ENCODE data around the gene ROBO4.

ROBO4 gene

DNA sequence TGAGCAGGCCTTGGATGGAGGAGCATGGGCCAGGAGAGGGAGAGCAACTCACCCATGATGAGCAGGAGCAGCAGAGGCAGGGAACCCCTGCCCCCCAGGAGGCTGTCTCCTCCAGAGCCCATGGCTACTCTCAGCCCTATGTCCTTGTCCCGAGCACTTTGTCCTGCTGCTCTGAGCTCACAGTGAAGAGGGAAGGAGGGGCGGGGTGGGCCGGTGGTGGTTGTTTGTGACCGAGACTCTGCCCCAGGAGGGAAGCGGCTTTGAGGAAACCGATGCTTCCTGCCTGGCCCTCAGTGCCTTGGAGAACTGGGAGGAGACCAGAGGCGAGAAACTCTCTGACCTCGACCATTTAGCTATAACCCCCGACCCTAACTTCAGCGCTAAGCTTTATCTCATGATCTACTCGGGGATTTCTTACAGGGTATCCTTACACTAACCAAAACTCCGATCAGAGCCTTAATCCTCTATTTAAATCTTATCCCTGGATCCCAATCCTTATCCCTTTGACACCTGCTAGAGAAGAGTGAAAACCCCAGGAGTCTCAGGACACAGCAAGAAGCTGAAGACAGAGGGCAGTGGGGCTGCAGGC lies at the start of gene ROBO4:
Gene ROBO4 (minus strand): TSS at position 192 of the 589 bp plus-strand sequence. CDS start 70 bp downstream, at position 122.
- DNase-seq (ENCODE audit: low read depth) = no peak

DNA sequence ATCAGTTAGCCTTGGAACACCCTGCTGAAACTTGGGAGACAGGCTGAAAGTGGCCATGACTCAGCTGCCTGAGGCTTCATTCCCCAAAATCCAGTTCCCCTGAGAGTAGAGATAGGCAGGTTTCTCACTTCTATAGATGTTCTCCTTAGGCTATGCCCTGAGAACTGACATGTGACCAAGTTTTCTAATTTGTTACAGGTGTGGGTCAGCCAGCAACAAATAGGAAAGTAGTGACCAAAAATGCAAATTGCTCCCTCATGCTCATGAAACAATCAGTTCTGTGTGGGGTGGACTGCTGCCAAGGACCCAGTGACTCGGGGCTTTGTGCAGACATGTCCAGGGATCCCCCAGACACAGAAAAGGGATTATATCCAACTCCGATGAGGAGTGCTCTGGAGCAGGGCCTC lies 49.1 kb upstream of the ROBO4 start:
- peak; percentile 28 for DNase-seq (ENCODE audit: low read depth)

DNA sequence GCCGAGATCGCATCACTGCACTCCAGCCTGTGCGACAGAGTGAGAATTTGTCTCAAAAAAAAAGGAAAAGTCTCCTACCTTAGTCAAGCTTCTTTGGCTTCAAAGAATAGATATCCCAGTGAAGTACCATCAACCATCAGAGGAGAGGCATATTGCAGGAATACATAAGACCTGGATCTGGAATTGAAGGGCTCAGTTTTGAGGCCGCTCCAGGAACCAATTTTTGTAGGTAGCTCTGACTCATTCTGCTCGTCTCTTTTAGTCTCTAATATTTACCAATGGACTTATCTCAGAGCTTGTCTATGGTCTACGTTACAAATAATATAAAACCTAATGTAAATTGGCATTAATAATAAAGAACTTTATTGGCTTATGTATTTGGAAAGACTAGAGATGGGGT lies 48.2 kb upstream of the ROBO4 start:
- DNase-seq (ENCODE audit: low read depth) = no peak

DNA sequence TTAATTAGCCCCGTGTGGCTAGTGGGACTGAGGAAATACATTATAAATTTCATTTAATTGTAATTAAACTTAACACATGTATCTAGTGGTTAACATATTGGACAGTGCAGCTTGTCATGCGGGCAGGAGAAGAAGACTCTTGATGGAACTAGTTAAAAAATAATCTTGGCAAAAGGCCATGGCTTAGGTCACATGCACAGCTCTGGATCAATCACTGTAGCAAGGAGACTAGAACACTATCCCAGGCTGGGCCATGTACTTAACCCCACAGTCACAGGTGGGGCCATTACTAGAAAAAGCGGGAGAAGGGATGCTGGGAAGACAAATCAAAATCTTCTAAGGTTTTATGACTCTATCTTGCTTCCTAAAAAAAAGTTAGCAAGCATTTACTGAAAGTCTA lies 46.9 kb upstream of the ROBO4 start:
- DNase-seq (ENCODE audit: low read depth) = no peak

DNA sequence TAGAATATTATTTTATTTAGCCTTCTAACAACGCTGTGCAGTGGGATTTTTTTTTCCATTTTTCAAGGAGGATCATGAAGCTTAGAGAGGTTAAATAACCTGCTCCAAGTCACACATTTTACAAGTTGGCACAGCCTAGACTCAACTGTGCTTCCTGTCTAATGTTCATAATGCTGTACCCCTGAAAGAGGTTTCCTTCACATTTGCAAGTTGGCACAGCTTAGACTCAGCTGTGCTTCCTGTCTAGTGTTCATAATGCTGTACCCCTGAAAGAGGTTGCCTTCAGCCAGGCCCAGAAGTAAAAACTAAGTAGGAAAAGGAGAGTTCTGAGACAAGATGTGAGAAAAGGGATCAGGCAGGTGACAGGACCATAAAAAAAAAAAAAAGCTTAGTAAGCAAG lies 46.1 kb upstream of the ROBO4 start:
- DNase-seq (ENCODE audit: low read depth) = no peak

DNA sequence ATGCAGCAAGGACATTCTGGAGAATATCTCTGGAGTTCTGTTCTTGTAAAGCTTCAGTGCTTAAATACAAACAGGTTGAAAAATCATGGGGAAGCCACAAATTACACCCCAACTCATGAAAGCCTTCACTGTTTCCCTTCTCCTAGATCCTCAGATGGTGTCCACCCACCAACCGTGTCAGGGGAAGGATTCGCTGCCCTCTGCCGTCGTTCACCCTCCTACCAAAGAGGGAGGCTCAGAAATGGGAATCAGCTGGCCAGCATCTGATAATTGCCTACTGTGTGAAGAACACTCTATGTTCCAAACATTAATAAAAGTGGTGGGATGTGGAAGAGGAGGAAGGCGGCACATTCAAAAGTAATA lies 45.6 kb upstream of the ROBO4 start:
- DNase-seq (ENCODE audit: low read depth) = no peak

DNA sequence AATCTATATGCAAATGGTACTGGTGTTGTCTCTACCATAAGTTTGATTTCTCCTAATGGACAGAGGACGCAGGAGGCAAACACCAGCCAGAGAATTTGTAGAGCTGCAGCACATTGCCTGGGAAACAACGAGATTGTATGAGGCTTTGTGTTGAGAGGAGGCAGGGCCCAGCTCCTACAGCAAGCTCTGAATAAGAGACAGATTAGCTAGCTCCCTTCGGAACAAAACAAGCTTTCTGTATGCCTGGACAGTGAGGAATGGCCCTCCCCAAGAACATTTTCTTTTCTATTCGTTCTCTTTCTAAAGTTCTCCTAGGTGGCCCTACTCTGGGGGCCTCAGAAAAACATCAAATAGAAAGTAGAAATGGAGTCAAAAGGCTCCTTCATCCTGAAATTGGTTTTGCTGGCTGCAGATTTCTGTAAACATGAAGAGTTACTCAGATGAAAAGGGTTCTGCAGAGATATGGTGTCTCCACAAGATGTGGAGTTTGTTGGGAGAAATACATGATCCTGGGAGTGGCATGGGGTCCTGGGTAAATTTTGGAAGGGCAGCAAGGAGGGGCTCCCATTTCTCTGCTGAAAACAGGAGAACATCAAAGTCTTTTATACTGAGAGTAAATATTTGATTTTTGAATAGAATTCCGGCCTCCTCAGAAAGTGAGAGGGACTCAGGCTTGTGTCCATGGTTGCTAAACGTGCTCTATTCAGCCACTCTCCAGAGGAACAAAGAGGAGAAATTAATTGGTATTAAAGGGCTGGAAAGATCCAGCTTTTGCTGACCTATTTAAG lies 45.0 kb upstream of the ROBO4 start:
- DNase-seq (ENCODE audit: low read depth) = no peak

DNA sequence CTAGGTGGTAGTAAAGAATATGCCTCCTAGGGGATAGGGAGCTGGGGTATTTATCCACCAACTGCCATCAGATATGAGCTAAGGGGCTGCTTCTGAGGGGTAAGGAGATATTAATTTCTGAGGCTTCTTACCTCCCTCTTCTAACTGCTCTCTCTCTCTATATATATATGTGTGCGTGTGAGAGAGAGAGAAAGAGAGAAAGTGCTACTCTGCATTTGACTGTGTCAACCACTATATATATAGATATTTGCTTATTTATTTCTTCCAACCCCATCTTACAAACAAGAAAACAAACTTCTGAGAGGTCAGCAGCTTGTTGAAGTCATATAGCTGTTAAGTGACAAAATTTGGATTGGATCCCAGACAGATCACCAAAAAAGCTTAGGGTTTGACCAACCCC lies 44.0 kb upstream of the ROBO4 start:
- DNase-seq (ENCODE audit: low read depth) = no peak

DNA sequence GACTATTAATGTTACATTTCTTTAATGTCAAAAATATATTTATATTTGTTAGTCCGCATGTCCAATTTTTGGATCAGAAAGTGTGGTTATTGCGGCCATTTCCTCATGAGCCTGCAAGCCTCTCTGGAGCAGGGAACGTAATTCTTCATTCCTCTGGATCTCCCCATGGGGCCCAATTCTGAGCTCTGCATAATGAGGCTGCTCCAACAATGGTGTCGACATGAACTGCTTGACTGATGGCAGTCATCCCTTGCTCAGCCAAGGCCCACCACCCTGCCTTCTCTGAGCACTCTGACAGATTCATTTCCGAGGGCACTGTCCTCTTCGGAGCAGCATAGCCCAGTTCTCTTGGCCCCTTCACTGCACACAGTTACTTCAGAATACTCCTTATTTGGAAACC lies 41.3 kb upstream of the ROBO4 start:
- no peak for DNase-seq (ENCODE audit: low read depth)

DNA sequence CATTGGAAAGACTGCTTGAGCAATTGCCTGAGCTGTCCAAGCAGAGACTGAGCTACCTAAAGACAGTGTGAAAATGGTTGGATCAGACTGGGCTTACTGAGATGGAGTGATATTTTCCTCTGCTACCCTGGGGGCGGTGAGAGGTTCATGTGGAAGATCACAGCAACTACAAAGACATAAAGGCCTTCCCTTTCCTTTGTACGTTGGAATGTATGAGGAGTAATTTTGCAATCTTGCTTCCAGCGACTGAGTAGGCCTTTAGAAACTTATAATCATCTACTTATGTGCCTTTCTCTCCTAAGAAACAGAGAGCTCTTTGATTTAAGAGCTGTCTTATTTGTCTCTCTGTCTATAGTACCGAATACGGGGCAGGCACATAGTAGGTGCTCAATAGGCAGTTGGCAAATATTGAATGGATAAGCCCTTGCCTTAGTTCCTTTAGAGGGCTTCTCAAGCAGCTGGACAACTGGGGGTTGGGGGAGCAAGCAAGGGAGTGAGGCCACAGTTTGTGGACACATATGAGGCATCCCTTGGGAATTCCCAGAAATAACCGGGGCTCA lies 40.6 kb upstream of the ROBO4 start:
- no peak for DNase-seq (ENCODE audit: low read depth)

DNA sequence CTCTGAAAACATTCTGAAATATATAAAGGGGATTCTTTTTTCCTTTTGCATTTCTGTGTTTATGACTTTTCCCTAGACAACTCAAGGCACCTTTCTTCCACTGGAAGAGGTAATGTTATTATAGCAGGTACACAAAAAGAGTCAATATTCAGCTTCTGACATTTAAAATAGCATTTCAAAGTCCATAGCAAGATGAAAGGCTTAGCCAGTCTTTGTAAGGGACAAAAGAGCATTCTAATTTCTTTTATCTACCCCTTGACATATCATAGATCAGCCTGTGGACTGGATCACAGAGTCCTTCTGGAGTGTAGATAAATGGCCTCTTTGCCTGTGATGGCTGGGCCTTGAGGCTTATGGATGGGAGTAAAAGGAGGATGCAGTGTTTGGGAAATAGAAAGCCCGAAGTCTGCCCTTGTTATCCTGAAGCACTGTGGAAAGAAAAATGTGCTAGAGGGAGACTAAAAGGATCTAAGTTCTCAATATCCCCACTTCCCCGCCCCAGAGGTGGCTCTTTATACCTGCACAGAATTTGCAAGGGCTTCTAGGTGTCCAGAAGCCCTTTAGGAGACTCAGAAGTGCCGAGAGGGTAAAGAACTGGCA lies 39.8 kb upstream of the ROBO4 start:
- no peak for DNase-seq (ENCODE audit: low read depth)

DNA sequence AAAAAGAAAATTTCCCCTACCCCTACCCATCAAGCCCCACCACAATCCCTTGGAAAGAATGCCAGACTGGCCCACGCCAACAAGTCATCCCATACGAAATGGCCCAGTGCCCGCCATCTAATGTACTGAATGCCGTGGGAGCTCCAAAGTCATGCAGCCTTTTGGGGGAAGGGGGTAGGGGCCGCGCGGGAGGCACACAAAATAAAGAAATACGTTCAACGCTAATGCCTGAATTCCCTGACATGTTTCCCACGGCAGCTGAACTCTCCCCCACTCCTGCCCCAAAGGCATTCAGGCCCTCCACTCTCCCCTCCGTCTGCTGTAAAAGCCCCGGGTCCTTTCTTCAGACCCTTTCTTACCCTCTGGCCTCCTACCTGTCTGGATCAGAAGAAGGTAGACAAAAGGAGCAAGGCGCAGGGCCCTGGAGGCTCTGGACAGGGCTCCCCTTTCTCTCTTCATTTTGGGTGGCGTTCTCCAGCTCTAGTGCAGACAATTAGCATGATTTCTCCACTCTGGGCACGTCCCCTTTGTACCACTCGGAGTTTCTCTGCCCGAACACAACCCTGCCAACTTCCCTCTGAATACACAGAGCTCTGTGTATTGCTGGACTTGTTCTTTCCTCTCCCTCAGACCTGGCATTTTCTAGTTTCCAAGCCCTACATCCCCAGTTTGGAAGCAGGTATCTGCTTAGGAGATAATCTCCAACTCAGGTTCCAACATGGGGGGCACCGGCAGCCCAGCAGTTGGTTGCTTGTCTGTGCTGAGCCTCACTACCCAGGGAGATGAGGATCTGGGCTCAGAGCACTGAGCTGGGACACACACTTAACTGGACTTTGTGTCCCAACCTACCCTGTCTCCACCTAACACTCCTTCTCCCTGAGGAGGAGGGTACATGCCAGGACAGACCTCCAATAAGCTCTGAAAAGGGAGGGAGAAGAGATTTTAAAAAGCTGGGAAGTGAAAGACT lies 38.2 kb upstream of the ROBO4 start, which contains the start of gene HEPACAM:
Gene HEPACAM (minus strand): TSS at position 500 of the 967 bp plus-strand sequence. CDS start 41 bp downstream, at position 459.
- DNase-seq (ENCODE audit: low read depth) = no peak

DNA sequence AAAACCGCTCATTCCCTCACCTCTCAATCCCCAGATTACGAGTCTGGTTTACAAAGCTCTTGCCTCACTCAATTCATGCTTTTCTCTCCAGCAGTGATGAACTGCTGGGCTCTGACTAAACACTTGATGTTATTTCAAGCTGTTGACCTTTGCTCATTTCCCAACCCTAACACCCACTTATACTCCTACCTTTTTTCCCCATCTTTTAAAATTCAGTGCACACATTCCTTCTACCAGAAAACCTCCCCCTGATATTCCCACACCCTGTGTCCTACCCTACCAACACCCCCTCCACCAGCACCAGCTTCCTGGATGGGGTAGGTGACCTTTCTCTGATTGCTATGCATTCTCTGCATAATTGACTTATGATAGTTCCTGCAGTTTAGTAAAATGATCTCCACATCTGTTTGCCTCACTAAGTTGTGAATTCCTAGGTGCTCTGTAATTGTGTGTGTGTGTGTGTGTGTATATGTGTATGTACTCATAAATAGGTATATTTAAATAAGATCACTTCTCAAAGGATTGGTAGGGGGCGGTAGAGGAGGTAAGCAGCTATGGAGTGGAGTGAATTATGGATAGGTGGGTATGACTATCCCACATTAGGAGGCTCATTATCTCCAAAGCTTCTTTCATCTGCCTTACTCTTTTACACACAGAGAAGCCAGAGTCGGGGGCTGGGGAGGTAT lies 37.3 kb upstream of the ROBO4 start:
- DNase-seq (ENCODE audit: low read depth) = peak; percentile 52

DNA sequence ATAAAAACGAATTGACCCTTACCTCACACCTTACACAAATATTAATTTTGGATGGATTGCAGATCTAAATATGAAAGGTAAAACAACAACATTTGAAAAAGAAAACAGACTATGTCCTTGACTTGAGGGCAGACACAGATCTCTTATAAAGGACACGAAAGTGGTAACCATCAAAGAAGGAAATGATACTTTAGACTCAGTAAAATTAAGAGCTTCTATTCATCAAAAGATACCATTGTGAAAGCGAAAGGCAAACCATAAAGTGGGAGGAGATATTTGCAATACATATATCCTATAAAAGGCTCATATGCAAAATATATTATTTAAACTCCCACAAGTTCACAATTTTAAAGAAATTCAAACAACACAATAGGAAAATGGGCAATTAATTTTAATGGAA lies 33.1 kb upstream of the ROBO4 start:
- no peak for DNase-seq (ENCODE audit: low read depth)

DNA sequence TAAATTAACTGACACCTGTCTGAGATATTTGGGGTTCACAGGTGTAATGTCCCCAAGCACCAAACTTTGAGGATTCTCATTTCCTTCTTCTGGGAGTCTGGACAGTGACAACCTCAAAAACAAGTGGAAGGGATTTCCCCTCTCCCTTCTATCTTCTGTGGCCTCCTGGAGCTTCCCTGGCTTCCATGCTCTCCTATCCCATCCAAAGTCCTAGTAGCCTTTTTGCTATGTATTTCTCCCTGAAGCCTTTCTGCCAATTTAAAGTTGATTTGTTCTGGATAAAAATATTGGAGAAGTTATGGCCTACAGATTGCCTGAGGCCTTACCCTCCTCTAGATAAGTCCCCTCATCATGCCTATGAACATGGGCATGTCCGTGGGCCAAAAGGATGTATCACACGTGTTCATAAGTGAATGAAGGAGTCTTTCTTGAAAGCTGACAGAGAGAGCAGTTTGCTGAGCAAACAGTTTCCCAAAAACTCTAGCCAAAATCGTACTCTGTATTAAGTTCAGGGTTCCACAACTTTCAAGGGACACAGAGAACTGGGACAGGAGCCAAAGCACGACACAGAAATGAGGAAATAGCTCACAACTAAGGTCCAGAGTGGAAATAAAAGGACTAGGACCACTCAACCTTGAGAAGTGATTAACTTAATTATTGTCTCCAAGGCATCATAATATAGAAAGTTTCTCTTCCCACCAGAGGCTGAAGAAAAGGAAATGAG lies 31.4 kb upstream of the ROBO4 start:
- DNase-seq (ENCODE audit: low read depth) = no peak

DNA sequence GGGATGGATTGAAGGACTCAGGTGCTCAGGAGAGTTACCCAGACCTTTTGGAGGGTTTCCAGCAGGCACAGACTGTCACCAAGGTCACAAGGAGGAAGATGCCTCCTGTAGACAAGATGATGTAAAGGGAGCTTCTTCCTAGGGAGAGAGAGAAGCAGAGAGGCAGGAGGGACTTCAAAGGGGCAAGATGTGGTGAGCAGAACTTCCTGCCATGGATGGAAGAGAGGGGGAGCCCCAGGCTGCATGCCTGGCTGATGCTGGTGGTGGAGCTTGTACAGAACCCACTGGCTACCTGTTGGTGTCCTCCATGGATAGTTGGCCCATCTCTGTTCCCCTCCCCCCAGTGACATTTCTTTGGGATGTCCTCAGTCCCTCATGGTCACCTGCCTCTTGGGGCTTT lies 25.6 kb upstream of the ROBO4 start:
- DNase-seq (ENCODE audit: low read depth) = no peak

DNA sequence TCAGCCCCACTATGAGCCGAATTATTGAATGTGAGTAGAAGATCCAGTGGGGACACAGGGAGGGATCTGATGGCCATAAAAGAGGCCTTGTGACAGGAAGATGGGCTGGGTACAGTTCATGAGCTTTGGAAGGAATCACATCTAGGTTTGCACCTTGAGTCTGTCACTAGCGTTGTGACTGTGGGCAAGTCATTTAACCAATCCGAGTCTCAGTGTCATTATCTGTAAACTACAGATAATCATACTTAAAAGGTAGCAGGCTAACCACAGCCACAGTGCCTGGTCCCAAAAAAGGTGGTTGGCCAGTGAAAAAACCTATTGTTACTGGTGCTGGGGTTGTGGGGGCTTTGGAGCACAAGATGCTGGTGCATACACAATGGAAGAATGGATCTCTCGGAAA lies 25.2 kb upstream of the ROBO4 start:
- DNase-seq (ENCODE audit: low read depth) = no peak

DNA sequence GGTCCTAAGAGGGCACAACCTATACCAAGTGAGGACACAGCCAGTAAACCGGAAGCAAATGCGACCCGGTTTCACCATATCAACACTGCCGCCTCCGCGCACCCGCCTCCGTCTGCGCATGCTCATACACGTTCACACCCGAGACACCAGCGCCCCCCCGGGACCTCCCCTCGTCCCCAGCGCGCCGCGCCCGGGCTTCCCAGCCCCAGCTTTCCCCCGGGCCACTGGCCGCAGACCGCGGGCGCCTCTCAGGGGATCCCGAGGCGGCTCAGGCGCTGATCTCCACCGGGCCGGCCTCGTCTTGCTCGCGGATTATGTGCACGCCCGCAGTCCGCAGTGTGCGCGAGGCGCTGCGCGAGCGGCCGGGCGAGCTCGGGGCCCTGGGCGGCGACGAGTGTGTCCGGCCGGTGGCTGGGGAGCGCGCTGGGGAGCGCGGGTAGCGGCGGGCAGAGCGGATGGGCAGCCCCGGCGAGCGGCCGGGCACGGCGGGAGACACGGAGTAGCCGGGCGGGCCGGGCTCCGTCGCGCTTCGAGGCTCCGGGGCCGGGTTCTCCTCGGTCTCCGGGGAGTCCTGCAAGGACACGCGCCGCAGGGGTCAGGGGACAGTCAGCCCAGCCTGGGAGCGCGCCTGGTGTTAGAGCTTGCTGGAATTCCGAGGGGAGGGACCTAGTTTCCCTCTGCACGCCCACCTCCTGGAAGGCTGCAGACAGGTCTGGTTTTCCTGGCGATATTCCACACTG lies 23.4 kb upstream of the ROBO4 start:
- DNase-seq (ENCODE audit: low read depth) = no peak

DNA sequence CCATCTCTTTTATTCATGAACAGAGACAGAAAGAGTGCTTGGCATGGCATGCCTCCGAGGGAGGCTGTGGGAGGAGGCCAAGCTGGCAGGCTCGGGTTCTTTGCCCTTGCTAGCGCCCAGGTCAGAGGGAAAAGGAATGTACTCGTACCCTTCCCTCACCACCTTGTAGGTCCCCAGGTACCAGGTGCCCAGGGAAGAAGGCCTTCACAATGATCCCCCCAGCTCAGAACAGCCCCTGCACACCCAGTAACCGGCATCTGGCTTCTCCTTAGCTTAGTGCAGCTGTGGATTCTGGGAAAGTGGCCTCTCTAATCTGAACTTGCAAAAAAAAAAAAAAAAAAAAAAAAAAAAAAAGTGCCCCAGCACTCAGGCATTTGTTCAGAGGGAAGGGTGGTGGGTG lies 22.7 kb upstream of the ROBO4 start:
- no peak for DNase-seq (ENCODE audit: low read depth)

DNA sequence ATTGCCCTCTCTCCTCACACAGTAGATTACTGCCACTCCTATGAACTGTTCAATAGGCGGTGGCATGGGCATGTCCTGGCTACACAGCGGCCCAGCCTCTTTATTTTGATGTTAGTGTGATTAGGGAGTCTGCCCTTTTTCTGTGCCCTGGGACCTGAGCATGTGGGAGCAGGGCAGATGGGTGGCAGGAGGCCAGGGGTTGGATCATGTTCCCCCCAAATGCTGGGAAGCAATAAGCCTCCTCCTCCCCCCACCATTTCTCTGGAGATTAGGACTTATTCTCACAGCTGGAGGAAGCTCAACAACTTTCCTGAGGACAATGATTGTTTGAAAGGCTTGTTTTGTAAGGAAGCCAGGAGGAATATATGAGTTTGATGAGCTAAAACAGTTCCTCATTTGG lies 22.2 kb upstream of the ROBO4 start:
- DNase-seq (ENCODE audit: low read depth) = no peak
